ENCODE data around the gene CIB4. TPM values are rescaled to one million over a fixed set of nuclear protein-coding genes. Genes with fewer than 3 reads are reported as not detected.

The CIB4 gene
- total and polyA plus RNA-seq, 2 experiments from 2014 or later, result not detected

GRCh38 chr2:26536371-26537068, 104.6 kb downstream of the CIB4 start:
- no peak for TF ChIP-seq EZH2phosphoT487 (IDR thresholded peaks at IDR 0.05; ENCODE audit: insufficient read depth, low read depth)
- TF ChIP-seq EZH2 (IDR thresholded peaks at IDR 0.05; ENCODE audit: insufficient read depth, poor library complexity, severe bottlenecking), result no peak
- in situ Hi-C loops (cut with MboI), result no loop called here
- DNase-seq, result no peak
- Histone ChIP-seq H3K9me2 (ENCODE audit: insufficient read depth) (no peaks in the 10 kb centered on the region), H3K4me2 (ENCODE audit: unreplicated experiment) (no peak overlapping the region), H3K9me3 (ENCODE audit: low read depth) (no peaks in the 10 kb centered on the region), H2AFZ (no peak overlapping the region), H3K27me3 (replicated peaks; ENCODE audit: insufficient read depth) (peaks cover 13% of the 10 kb centered on the region), H3K79me2 (ENCODE audit: insufficient read depth) (no peaks in the 10 kb centered on the region), H3K27ac (no peak overlapping the region), H3K36me3 (ENCODE audit: low read depth) (no peaks in the 10 kb centered on the region), H3K4me1 (ENCODE audit: insufficient read depth) (no peaks in the 10 kb centered on the region), H3F3A (ENCODE audit: insufficient read depth) (no peaks in the 10 kb centered on the region), H3K9ac (no peak overlapping the region), H4K20me1 (ENCODE audit: insufficient read depth) (no peaks in the 10 kb centered on the region), H3K4me3 (no peak overlapping the region)
- 57 to 58% methylated on average over 20 of the region's 20 CpGs for WGBS, 2 experiments (ENCODE audit: low coverage in 1 of 2, low lambda C conversion rate in 2 of 2, missing lambda C conversion rate in 2 of 2)

- H3K4me1 ChIP-seq (ENCODE audit: insufficient read depth), result peaks cover 4% of the 10 kb centered on the region
- no peaks in the 10 kb centered on the region for H4K20me1 ChIP-seq (ENCODE audit: insufficient read depth)
- H3K4me2 ChIP-seq (ENCODE audit: unreplicated experiment), result no peak overlapping the region
- H3F3A ChIP-seq (ENCODE audit: insufficient read depth), result no peaks in the 10 kb centered on the region
- H3K9me3 ChIP-seq (ENCODE audit: low read depth), result no peaks in the 10 kb centered on the region
- no peak for TF ChIP-seq EZH2phosphoT487 (IDR thresholded peaks at IDR 0.05; ENCODE audit: insufficient read depth, low read depth)
- TF ChIP-seq EZH2 (IDR thresholded peaks at IDR 0.05; ENCODE audit: insufficient read depth, poor library complexity, severe bottlenecking), result no peak
- 47 to 52% methylated on average over 8 of the region's 8 CpGs for WGBS, 2 experiments (ENCODE audit: low coverage in 1 of 2, low lambda C conversion rate in 2 of 2, missing lambda C conversion rate in 2 of 2)
- H3K36me3 ChIP-seq (ENCODE audit: low read depth), result no peaks in the 10 kb centered on the region
- H3K9ac ChIP-seq, result no peak overlapping the region
- in situ Hi-C loops (cut with MboI), result no loop called here
- H3K79me2 ChIP-seq (ENCODE audit: insufficient read depth), result no peaks in the 10 kb centered on the region
- no peaks in the 10 kb centered on the region for H3K9me2 ChIP-seq (ENCODE audit: insufficient read depth)
- DNase-seq, result no peak
- H3K27me3 ChIP-seq (replicated peaks; ENCODE audit: insufficient read depth), result peaks cover 10% of the 10 kb centered on the region
- H2AFZ ChIP-seq, result no peak overlapping the region
- H3K4me3 ChIP-seq, result no peak overlapping the region
- no peak overlapping the region for H3K27ac ChIP-seq
Observed at GRCh38 chr2:26535663-26536275, 105.4 kb downstream of the CIB4 start.

GRCh38 chr2:26534865-26535662, 106.1 kb downstream of the CIB4 start:
- H3K79me2 ChIP-seq (ENCODE audit: insufficient read depth), result no peaks in the 10 kb centered on the region
- no peak overlapping the region for H3K4me2 ChIP-seq (ENCODE audit: unreplicated experiment)
- peaks cover 7% of the 10 kb centered on the region for H3K4me1 ChIP-seq (ENCODE audit: insufficient read depth)
- 0 out of 2 replicates have a peak, but pooled peaks cover 4% of the 10 kb centered on the region for H3K27me3 ChIP-seq (replicated peaks; ENCODE audit: insufficient read depth)
- no peak overlapping the region for H3K27ac ChIP-seq
- H2AFZ ChIP-seq, result no peak overlapping the region
- H3K9me2 ChIP-seq (ENCODE audit: insufficient read depth), result no peaks in the 10 kb centered on the region
- H3F3A ChIP-seq (ENCODE audit: insufficient read depth), result no peaks in the 10 kb centered on the region
- no peak for DNase-seq
- no peaks in the 10 kb centered on the region for H3K36me3 ChIP-seq (ENCODE audit: low read depth)
- no peak overlapping the region for H3K9ac ChIP-seq
- WGBS, 2 experiments (ENCODE audit: low coverage in 1 of 2, low lambda C conversion rate in 2 of 2, missing lambda C conversion rate in 2 of 2), result 69 to 72% methylated on average over 13 of the region's 13 CpGs
- H3K9me3 ChIP-seq (ENCODE audit: low read depth), result no peaks in the 10 kb centered on the region
- no peaks in the 10 kb centered on the region for H4K20me1 ChIP-seq (ENCODE audit: insufficient read depth)
- in situ Hi-C loops (cut with MboI), result no loop called here
- no peak for TF ChIP-seq EZH2 (IDR thresholded peaks at IDR 0.05; ENCODE audit: insufficient read depth, poor library complexity, severe bottlenecking)
- TF ChIP-seq EZH2phosphoT487 (IDR thresholded peaks at IDR 0.05; ENCODE audit: insufficient read depth, low read depth), result no peak
- H3K4me3 ChIP-seq, result no peak overlapping the region

GRCh38 chr2:26534098-26534864, 106.9 kb downstream of the CIB4 start:
- no peak overlapping the region for H3K4me3 ChIP-seq
- H3K9ac ChIP-seq, result no peak overlapping the region
- WGBS, 2 experiments (ENCODE audit: low coverage in 1 of 2, low lambda C conversion rate in 2 of 2, missing lambda C conversion rate in 2 of 2), result 72 to 73% methylated on average over 4 of the region's 4 CpGs

More at GRCh38 chr2:26534098-26534864, 106.9 kb downstream of the CIB4 start:
- Histone ChIP-seq H3K4me2 (ENCODE audit: unreplicated experiment) (no peak overlapping the region), H3K9me3 (ENCODE audit: low read depth) (no peaks in the 10 kb centered on the region), H3K9me2 (ENCODE audit: insufficient read depth) (no peaks in the 10 kb centered on the region), H3K4me1 (ENCODE audit: insufficient read depth) (peaks cover 7% of the 10 kb centered on the region), H3K27me3 (replicated peaks; ENCODE audit: insufficient read depth) (0 out of 2 replicates have a peak, but pooled peaks cover 4% of the 10 kb centered on the region), H3K27ac (no peak overlapping the region), H3F3A (ENCODE audit: insufficient read depth) (no peaks in the 10 kb centered on the region), H3K79me2 (ENCODE audit: insufficient read depth) (no peaks in the 10 kb centered on the region), H3K36me3 (ENCODE audit: low read depth) (no peaks in the 10 kb centered on the region), H2AFZ (no peak overlapping the region), H4K20me1 (ENCODE audit: insufficient read depth) (no peaks in the 10 kb centered on the region)
- TF ChIP-seq EZH2 (IDR thresholded peaks at IDR 0.05; ENCODE audit: insufficient read depth, poor library complexity, severe bottlenecking) (no peak), EZH2phosphoT487 (IDR thresholded peaks at IDR 0.05; ENCODE audit: insufficient read depth, low read depth) (no peak)
- in situ Hi-C loops (cut with MboI), result no loop called here
- no peak for DNase-seq

Measured in GM23248 (cell line).